Measurements from ENCODE around the gene AGR3.
"Not testable (repeated sequence)": the region's sequence is repeated elsewhere in the genome, so short reads cannot be mapped to it uniquely, and the experiment has no call there.

The AGR3 gene

DNA sequence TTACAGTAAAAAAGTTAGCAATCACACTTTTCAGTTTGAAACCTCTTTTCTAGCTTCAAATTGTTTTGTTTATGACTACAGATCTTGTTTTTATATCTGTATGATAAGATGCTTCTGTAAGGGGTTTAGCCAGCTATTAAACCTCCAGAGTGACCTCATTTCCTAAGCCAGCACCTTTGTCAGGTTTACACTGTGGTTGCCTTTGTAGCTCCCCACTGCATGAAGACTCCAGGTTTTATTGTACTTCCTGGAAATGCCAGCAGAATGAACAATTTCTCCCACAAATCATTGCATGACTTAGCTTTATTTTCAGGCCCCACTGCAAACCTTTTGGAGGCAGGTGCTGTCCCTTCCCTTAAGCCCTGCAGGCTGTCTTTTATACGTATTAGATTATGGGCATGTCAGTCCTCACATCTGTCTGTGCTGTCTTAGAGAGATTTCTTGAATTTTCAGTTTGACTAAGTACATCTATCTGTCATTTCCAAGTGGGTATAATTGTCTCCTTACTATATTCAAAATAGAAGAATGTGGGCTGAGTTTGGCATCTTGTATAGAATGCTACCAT, 8.2 kb upstream of the AGR3 start:
- DNase-seq = no peak

DNA sequence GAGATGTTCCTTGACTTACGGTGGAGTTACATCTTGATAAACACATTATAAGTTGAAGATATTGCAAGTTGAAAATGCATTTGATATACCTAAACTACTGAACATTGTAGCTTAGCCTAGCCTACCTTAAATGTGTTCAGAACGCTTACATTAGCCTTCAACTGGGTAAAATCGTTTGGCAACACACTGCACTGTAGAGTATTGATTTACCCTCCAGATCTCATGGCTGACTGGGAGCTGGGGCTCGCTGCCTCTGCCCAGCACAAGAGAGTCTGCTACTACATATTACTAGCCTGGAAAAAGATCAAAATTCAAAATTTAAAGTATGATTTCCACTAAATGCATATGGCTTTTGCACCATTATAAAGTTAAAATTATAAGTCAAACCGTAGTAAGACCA, 7.5 kb upstream of the AGR3 start:
- DNase-seq = no peak

DNA sequence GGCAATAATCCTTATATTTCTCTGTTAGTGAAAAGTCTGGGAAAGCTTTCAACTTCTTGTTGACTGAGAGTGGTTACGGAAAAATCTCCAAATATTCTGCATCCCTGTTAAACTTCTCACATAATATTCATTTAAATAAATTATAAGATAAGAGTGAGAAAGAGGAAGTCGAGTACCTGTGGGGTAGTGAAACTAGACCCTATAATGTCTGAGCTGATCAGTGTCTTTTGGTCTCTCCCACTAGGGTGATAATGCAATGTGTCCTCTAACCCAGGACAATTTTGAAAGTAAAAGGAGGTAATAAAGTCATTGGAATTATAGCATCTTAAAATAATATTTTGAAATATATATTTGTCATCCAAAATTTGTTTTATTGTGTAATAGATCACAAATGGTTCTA, 2.1 kb upstream of the AGR3 start:
- DNase-seq = no peak

DNA sequence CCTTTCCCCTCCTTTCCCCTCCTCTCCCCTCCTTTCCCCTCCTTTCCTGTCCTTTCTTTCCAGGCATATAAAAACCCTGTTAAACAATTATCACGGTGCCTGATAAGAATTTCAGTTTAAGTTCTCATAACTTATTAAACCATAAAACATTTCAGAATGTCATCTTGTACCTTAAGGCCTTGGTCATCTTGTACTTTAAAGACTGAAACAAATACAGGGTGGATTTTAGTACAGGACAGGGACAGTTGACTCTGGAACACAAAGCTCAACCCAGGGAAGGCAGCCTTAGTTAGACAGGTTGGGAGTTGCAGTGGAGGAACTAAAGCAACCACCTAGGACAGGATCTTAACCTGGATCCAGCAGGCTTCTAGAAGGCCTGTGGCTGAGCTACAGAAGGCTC, 1.2 kb downstream of the AGR3 start:
- no peak for DNase-seq

DNA sequence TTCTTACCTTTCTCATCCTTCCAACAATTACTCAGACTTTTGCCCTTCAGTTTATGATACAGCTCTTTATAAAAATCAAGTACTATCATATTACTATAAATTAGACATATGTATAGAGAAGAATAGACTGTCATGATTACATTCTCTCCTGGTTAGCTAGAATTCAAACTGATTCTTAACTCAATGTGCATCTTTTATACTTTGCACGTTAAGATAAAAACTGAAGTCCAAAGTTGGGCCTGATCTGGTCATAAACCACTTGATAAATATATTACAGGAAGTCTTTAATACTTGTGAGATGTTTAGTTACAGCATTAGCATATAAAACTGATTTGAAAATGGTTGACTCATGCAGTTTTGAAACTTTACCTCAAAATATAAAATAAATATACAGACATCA, 2.6 kb downstream of the AGR3 start:
- DNase-seq = no peak

DNA sequence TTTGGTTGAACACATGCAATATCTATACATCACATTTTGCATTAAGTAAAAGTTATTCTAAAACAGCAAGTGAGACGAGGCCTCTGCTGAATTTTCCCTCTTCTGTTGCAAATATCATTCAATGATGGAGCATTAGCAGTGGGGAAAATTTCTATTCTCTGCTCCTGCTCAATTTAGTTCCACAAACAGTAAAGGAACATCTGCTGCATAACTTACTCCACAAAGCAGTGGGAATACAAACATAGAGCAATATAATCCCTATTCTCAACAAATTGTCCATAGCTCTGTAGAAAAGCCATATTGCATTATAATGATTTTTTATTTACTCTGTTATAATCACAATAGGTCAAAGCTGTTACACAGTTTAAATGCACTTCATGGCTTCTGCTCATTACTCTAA, 5.9 kb downstream of the AGR3 start:
- no peak for DNase-seq

DNA sequence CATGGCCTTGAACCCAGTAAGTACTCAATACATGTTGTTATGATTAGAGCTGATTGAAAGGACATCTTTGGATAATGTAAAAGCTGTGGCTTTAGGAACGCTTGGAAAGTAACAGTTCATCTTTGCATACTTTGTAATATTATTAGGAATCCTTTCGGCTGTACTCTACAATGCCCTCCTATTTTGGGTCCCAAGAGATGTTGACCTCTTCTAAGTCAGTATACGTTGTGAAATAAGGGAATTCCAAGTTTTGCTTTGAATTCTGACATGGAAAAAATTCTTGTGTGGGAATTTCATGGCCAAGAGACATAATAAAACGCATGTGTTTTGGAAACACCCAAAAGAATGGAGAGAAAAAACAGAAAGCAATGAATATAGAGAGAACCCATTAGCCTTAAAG, 7.7 kb downstream of the AGR3 start:
- DNase-seq = no peak

DNA sequence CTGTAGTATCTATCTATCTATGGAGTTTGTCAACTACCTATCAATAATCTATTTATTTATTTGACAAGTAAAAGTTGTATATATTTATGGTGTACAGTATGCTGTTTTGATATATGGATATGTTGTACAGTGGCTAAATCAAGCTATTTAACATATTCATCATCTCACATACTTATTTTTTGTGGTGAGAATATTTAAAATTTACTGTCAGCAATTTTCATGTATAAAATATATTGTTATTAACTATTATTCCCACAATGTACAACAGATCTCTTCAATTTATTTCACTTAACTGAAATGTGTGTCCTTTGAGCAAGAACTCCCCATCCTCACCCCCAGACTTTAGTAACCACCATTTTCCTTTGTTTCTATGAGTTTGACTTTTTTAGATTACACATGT, 14.5 kb downstream of the AGR3 start:
- no peak for DNase-seq

DNA sequence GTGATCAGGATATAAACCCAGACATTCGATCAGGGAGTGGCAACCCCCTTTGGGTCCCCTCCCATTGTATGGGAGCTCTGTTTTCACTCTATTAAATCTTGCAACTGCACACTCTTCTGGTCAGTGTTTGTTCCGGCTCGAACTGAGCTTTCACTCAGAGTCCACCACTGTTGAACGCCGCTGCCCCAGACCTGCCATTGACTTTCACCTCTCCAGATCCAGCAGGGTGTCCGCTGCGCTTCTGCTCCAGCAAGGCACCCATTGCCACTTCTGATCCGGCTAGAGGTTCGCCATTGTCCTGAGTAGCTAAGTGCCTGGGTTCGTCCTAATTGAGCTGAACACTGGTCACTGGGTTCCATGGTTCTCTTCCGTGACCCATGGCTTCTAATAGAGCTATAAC, 28.6 kb downstream of the AGR3 start:
- not testable (repeated sequence) for DNase-seq

DNA sequence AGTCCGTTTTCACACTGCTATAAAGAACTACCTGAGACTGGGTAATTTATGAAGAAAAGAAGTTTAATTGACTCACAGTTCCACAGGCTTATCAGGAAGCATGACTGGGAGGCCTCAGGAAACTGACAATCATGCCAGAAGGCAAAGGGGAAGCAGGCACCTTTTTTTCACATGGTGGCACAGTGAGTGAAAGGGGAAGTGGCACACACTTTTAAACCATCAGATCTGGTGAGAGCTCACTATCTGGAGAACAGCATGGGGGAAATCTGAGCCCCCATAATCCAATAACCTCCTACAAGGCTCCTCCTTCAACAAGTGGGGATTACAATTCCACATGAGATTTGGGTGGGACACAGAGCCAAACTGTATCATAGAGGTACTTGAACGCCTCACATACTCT, 30.0 kb downstream of the AGR3 start:
- DNase-seq = no peak

DNA sequence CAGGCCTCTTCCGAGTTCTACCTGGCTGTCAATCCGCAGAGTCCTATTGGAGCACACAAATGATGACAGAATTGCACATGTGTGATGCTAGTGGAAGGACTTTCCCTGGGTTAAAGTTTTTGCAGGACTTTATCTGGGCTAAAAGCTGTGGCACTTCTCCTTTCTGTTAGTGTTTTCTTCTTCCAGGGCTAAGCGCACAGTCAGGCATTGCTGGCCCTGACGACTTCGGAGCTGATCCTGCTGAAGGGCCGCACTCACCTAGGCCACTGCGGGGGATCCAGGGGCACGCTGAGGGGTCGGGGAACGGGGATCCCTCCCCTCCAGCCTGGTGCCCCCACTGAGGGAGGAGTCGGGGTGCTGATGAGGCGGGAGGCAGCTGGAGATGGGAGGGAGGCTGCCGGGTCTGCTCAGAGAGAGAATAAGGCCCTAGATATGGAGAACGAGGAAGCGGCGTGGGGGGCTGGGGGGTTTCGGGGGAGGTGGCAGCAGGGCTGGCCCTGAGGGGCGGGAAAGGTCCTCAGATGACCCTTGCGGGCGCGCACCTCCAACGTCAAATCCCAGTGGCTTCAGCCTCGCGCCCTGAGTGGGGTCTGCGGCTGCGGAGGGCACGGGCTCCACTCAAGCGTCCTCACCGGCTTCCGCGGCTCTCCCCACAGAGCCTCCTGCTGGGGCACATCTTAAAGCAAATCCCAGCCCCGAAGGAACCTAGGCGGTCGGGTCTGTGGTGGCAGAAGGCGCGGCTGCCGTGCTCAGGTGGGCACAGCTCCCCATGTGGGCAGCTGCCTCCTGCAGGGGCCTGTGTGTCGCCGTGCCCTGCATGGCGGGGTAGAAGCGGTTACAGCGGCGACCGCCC, 30.9 kb downstream of the AGR3 start:
- no peak for DNase-seq

DNA sequence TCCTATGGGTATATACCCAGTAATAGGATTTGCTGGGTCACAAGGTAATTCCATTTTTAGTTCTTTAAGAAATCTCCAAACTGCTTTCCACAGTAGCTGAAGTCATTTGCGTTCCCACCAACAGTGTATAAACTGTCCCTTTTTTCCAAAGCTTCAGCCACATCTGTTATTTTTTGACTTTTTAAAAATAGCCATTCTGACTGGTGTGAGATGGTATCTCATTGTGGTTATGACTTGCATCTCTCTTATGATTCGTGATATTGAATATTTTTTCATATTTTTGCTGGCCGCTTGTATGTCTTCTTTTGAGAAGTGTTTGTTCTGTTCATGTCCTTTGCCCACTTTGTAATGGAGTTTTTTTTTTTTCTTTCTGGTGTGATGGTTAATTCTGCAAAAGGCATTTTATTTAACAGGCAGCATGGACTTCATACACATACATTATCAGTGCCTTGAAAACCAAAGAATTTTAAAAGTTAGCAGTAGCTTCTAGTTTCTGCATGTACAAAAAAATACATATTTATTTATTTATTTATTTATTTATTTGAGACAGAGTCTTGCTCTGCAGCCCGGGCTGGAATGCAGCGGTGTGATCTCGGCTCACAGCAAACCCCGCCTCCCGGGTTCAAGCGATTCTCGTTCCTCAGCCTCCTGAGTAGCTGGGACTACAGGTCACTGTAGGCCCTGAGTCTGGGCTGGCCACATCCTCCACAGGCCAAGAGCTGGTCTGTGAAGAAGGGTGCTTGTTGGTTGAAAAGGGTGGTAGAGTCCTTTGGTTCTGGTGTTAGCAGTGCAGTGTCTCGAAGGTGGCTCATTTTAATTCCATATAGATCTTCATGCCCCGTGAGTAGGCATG, 32.3 kb downstream of the AGR3 start:
- DNase-seq = no peak

DNA sequence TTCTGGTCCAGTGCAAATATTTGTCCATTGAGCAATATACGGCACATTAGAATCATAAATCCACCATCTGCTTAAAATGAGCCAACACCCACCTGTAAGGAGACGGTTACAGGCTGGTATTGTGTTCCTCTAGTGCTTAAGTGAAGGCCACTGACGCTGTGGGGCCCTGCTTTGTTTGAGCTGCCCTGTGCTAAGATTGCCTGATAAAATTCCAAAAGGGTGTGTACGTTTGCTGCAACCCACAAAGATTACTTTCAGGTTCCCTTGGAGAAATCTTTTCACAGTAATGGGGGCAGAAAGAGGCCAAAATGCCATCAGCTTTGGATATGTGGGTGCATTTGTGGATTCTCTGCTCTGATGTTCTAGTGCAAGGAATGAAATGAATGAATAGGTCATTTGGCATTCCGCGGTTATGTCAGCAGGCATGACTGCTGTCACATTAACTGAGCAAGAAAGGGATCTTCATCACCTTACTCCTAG, 34.4 kb downstream of the AGR3 start:
- DNase-seq = peak; percentile 84

DNA sequence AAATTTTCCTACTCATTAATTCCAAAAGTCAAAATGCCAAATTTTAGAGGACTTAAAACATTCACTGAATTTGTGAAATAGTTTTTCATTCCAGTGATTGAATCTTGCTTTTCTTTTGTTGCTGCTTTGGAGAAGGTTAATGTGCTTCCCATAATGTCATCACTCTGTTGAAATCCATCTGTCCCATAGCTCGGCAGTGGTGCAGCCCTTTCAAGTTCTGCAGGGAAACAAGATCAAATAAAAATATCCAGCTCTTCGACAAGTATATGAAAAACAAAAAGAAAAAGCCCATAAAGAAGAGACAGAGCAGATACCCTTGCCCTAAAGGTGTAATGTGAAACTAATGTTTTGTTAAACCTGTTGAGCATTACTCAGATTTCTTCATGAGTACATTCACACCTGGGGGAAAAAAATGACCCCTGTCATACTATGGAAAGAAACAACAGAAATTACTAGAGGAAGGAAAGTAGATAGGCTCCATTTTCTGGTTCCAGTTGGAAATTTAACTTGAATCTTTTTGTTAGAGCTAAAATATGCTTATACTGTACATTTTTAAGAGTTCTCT, 35.1 kb downstream of the AGR3 start:
- no peak for DNase-seq

DNA sequence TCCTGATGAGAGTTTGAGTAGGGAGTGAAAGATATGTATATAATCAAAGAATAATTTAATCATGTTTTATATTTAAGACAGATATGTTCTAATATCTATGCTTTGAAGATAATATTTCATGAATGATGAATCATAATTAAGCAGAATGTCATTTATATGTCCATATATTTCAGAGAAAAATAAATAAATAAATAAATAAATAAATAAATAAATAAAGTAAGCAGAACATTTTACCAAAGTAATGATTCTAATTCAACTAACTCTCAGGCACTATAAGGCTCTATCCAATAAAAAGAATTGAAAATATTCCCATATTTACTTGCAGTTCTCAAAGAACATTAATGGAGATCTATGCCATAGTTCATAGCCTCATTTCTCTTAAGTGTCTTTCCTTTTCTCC, 36.0 kb downstream of the AGR3 start:
- DNase-seq = no peak

DNA sequence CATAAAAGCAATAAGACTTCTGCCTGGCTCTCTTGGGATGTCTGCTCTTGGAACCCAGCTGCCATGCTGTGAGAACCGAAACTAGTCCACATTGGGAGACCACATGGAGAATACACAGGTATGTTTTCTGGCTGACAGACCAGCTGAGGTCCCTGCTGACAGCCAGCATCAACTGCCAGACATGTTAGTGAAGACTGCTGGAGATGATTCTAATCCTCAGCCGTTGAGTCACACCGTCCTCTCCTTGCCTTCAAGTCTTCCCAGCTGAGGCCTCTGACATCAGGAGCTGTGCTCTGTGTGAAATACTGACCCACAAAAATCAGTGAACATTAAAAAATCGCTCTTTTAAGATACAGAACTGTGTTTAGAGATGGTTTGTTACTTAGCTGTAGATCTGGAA, 40.1 kb downstream of the AGR3 start:
- DNase-seq = no peak

DNA sequence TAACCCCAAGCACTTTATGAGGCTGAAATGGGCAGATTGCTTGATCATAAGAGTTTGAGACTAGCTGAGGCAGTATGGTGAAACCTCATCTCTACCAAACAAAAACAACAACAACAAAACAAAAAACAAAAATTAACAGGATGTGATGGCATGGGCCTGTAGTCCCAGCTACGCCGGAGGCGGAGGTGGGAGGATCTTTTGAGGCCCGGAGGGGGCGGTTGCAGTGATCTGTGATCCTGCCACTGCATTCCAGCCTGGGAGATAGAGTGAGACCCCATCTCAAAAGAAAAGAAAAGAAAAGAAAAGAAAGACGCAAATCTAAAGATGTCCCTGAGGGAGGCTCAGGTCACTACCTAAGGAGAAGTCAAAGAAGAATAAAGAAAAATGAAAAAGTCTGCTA, 41.7 kb downstream of the AGR3 start:
- no peak for DNase-seq

DNA sequence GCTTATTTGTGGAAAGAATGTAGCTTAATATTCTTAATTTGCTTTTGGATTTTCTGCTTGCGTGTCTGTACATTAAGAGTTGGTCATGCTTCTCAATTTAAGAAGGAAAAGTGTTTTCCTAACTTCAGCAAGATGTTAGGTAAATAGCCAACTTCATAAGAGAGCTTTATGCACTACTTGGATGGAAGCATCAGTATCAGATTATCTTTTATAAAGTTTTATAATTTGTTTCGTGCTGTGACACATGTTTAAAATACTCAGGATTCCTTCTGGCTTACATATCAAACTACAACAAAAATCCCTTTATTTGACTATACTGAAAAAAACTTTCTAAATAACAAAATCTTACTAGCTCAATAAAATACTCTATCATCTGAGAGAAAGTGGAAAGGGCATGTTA, 42.1 kb downstream of the AGR3 start:
- DNase-seq = no peak

DNA sequence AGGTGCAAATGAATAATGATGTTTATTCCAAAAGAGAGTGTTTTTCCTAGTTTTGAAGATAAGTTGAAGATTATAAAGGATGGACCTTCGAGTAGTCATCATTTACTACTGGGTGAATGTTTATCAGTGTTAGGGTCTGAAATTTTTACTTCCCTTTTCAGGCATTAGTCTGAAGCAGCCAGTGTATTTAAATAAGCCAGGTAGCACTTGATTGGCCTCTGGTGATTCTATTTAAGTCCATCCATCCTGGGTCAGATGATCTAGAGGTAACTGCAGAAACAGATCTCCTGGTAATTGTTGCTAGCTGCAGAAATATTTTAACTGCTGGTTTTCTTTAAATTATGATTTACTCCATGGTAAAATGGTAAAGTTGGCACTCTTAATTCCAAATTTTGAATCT, 42.9 kb downstream of the AGR3 start:
- no peak for DNase-seq

DNA sequence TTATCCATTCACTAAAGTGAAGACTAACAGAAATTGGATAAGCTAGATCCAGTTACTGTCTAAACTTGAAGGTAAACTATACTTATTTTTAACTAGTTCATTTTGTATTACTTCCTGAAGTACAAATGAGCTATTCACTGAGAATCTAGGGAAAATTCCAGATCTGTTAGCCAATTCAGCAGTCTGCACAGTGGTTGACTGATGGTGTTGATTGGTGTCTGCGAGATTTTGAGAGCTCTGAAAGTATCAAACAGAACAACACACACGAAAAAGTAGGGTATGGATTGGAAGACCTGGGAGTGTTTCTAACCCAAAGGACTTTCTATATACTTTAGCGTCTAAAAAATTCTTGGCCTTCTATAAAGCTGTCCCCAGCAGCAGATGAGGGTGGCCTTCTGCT, 43.4 kb downstream of the AGR3 start:
- no peak for DNase-seq

DNA sequence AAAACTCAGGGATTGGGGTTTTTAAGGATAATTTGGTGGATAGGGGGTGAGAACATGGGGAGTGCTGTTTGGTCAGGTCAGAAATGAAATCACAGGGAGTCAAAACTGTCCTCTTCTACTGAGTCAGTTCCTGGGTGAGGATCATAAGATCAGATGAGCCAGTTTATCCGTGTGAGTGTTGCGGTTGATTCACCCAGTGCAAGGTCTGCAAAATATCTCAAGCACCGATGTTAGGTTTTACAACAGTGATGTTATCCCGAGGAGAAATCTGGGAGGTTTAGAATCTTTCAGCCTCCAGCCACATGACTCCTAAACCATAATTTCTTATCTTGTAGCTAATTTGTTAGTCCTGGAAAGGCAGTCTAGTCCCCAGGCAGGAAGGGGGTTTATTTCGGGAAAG, 45.3 kb downstream of the AGR3 start:
- no peak for DNase-seq

DNA sequence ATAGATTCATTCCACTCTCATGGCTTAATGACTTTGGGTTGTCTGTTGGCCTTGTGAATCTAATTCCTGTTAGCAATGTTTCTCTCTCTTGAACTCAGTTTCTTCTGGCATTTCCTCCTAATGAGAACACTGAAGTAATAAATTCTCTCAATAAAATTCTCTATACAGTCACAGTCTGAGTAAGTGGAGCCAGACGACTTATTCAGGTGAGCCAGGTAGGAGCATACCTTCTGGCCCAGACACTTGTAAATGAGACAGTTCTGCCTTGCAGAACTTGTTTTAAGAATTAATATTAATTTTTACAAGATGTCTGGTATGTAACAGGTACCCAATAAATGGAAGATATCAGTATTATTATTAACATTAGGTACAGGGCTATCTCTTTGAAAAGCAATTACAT, 48.4 kb downstream of the AGR3 start:
- DNase-seq = no peak

DNA sequence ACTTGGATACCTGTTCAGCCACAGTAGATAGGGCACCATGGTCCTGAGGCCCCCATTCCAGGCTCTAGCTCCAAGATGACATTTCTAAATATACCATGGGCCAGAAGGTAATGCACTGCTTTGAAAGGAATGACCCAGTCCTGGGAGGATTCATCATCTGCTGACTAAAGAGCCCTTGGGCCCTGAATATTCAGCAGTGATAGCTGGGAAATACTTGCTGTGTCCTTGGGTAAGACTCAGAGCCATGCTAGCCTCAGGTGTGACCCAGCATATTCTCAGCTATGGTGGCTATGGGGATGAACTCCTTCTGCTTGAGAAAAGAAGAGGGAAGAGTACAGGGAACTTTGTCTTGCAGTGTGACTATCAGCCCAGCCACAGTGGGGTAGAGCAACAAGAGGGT, 55.7 kb downstream of the AGR3 start:
- no peak for DNase-seq

DNA sequence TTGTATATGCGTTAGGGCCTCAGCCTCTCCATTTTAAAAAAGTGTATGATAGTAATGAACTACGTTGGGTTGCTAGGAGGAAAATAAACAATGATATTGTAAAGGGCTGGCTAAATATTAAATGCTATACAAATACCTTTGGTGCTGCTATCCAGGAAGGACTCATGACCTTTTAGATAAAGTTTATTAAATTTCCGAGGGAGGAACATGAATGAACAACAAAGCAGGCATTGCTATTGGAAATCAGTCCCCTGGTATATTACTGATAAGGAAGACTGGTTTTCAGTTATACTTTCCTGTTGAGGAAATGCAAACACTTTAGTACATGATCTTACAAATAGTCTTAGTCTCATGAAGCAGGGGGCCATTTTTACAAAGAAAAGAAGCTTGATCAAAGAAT, 59.8 kb downstream of the AGR3 start:
- DNase-seq = no peak

Measured in NCI-H526 treated with DMSO at 0.1 percent for 48 hours (cell line).